Epithelial cell of prostate (primary cell): ENCODE results near the gene EPOP.
A peak's percentile ranks its signal among the peaks of the same experiment; 100 is the strongest.

ENCODE experiments used
- DNase-seq: peaks from one replicate; pipeline ENCODE4 v3.0.0-alpha.2; 2011; ENCODE audit warnings: low read depth, low spot score
- H3K27ac ChIP-seq: fragments of 450-650 bp; 2 replicates; pipeline ENCODE4 v1.5.1; 2017; ENCODE audit warnings: mild to moderate bottlenecking

EPOP gene

GRCh38 chr17:38706505-38707216, 31.9 kb upstream of the EPOP start:
- DNase-seq: no peak
- H3K27ac ChIP-seq: peak overlapping the region; percentile 76

GRCh38 chr17:38705803-38706504, 31.2 kb upstream of the EPOP start:
- H3K27ac ChIP-seq: peak overlapping the region; percentile 76
- no peak for DNase-seq

GRCh38 chr17:38705523-38705802, 30.7 kb upstream of the EPOP start:
- DNase-seq: no peak

GRCh38 chr17:38704606-38705522, 30.1 kb upstream of the EPOP start, which contains the start of gene MLLT6:
Gene MLLT6, plus strand, starts transcription at chr17:38705273. Its CDS starts 360 bp downstream, at chr17:38705633.
- no peak for DNase-seq
- peak within 1 kb of the TSS; percentile 76 for H3K27ac ChIP-seq

More at GRCh38 chr17:38705523-38705802, 30.7 kb upstream of the EPOP start:
- H3K27ac ChIP-seq: peak overlapping the region; percentile 76

- DNase-seq: no peak
- peak overlapping the region; percentile 76 for H3K27ac ChIP-seq
Observed at GRCh38 chr17:38703742-38704605, 29.2 kb upstream of the EPOP start.

GRCh38 chr17:38702916-38703741, 28.4 kb upstream of the EPOP start:
- peak overlapping the region; percentile 76 for H3K27ac ChIP-seq
- DNase-seq: no peak

- peak; percentile 10 for DNase-seq
- H3K27ac ChIP-seq: peak overlapping the region; percentile 76
Observed at GRCh38 chr17:38702166-38702915, 27.6 kb upstream of the EPOP start.

- no peak for DNase-seq
- H3K27ac ChIP-seq: peak overlapping the region; percentile 76
Observed at GRCh38 chr17:38701504-38702165, 26.9 kb upstream of the EPOP start.

- DNase-seq: no peak
- no peak overlapping the region for H3K27ac ChIP-seq
Observed at GRCh38 chr17:38698760-38699159, 24.0 kb upstream of the EPOP start.

GRCh38 chr17:38697061-38697820, 22.5 kb upstream of the EPOP start:
- H3K27ac ChIP-seq: no peak overlapping the region
- no peak for DNase-seq

GRCh38 chr17:38693700-38694329, 19.1 kb upstream of the EPOP start:
- no peak for DNase-seq
- H3K27ac ChIP-seq: no peak overlapping the region

GRCh38 chr17:38691154-38691553, 16.4 kb upstream of the EPOP start:
- no peak for DNase-seq

GRCh38 chr17:38690386-38690785, 15.6 kb upstream of the EPOP start:
- no peak overlapping the region for H3K27ac ChIP-seq
- DNase-seq: no peak

More at GRCh38 chr17:38691154-38691553, 16.4 kb upstream of the EPOP start:
- no peak overlapping the region for H3K27ac ChIP-seq

GRCh38 chr17:38687286-38687685, 12.5 kb upstream of the EPOP start:
- H3K27ac ChIP-seq: no peak overlapping the region
- no peak for DNase-seq

GRCh38 chr17:38685491-38685890, 10.7 kb upstream of the EPOP start:
- no peak for DNase-seq
- H3K27ac ChIP-seq: no peak overlapping the region

- H3K27ac ChIP-seq: no peak overlapping the region
Observed at GRCh38 chr17:38681096-38681495, 6.3 kb upstream of the EPOP start.

GRCh38 chr17:38677819-38678218, 3.1 kb upstream of the EPOP start:
- DNase-seq: no peak
- no peak overlapping the region for H3K27ac ChIP-seq

More at GRCh38 chr17:38681096-38681495, 6.3 kb upstream of the EPOP start:
- DNase-seq: no peak
